NT2/D1 (cell line): ENCODE measurements around the gene NDFIP1.

Source experiments
- DNase-seq: peaks from one replicate; pipeline ENCODE4 v3.0.0-alpha.2; 2011; ENCODE audit warnings: low read depth, low spot score
- H3K27me3 ChIP-seq: 2 replicates; pipeline ENCODE4 v1.6.0; 2011; ENCODE audit warnings: mild to moderate bottlenecking; ENCODE audit not compliant: insufficient read length, insufficient read depth
- H3K36me3 ChIP-seq: 2 replicates; pipeline ENCODE4 v1.6.1; 2011; ENCODE audit warnings: mild to moderate bottlenecking, low read length, mixed read lengths; ENCODE audit not compliant: insufficient read depth, insufficient read length
- H3K4me1 ChIP-seq: 2 replicates; pipeline ENCODE4 v1.5.1; 2011; ENCODE audit not compliant: insufficient read depth, insufficient read length
- H3K4me3 ChIP-seq: 2 replicates; pipeline ENCODE4 v1.5.1; 2011; ENCODE audit warnings: low read depth; ENCODE audit not compliant: insufficient read length
- H3K9ac ChIP-seq: 2 replicates; pipeline ENCODE4 v1.6.0; 2011; ENCODE audit warnings: low read depth; ENCODE audit not compliant: insufficient read length
- H3K9me3 ChIP-seq: 2 replicates; pipeline ENCODE4 v1.5.1; 2011; ENCODE audit warnings: mild to moderate bottlenecking, low read length; ENCODE audit not compliant: insufficient read depth
- SUZ12 ChIP-seq: IDR thresholded peaks from 2 replicates; pipeline ENCODE4 v1.6.1; 2011; ENCODE audit not compliant: insufficient read length, insufficient read depth; ENCODE audit errors: extremely low read depth
- YY1 ChIP-seq: IDR thresholded peaks from 2 replicates; pipeline ENCODE4 v1.6.1; 2011; ENCODE audit not compliant: insufficient read length, insufficient read depth
- ZNF274 ChIP-seq: IDR thresholded peaks from 2 replicates; pipeline ENCODE4 v1.6.1; 2011; ENCODE audit warnings: mild to moderate bottlenecking, low read depth, low read length

Gene NDFIP1

DNA sequence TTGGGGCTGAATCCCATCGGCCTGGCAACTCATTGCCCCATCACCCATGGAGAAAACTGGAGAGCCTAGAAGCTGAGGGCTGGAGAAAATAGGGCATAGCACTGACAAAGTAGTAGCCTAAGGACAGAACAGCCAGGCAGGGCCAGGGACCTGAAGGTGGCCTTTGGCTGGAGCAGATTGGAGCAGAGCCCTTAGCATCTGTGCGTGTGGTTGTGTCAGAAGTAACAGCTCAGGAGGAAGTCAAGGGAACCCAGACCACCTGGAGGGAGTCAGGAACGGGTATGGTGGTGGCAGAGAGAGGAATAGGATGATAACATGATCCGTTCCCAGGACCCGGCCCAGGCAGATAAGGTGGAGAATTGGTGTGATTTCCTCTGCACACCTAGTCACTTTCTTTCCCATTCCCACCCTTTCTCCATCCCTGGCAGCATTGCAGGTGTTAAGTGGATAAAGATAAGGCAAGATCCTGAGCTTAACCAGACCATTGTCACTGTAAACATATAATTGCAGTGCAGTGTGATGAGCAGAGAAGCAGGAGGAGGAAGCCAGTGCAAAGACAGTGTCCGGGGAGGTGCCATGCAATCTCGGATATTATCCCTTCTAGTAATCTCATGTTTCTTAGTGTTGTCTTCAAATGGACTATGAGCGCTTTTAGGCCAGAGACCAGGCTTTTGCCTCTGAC is 67.0 kb downstream of the NDFIP1 start:
- no peak for DNase-seq
- peaks cover 4% of the 10 kb centered on the region for H3K4me1 ChIP-seq
- H3K9ac ChIP-seq, result no peak overlapping the region
- no peaks in the 10 kb centered on the region for H3K27me3 ChIP-seq
- TF ChIP-seq YY1 (no peak), SUZ12 (no peak), ZNF274 (no peak)
- H3K9me3 ChIP-seq, result no peaks in the 10 kb centered on the region
- H3K4me3 ChIP-seq, result no peak overlapping the region
- no peaks in the 10 kb centered on the region for H3K36me3 ChIP-seq

DNA sequence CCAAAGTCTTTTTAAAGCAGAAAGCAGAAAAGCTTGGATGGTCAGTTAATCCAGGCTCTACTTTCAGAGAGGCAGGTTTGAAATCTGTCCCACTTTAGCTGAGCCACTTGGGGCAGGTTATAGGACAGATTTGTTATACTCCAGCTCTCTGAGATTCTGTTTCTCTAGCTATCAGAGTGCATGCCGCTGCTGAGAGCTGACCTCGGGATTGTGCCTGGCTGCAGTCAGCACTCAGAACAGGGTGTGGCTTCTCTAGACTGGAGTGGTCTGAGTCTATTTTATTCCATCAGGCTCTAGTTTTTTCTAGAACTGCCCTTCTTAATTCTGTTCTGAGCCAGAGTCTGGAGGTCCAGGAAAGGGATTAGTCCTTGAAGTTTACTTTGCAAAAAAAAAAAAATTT is 67.7 kb downstream of the NDFIP1 start:
- TF ChIP-seq SUZ12, result no peak
- TF ChIP-seq YY1, result no peak
- TF ChIP-seq ZNF274, result no peak
- H3K9ac ChIP-seq, result no peak overlapping the region
- DNase-seq, result no peak

DNA sequence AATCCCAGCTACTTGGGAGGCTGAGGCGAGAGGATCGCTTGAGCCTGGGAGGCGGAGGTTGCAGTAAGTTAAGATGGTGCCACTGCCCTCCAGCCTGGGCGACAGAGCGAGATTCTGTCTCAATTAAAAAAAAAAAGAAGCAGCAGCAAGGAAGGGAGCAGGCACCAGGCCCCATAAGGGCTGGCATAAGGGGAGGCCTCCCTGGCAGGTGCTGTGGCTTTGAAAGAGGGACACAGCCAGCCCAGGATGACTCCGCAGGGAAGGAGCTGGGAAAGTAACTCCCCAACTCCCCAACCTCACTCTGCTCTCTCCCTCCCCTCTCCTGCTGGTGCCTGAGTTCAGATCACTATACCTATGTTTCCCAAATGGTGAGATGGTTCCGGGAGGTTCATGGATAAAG is 70.1 kb downstream of the NDFIP1 start:
- peaks cover 4% of the 10 kb centered on the region for H3K4me1 ChIP-seq
- no peak overlapping the region for H3K4me3 ChIP-seq
- H3K27me3 ChIP-seq, result no peaks in the 10 kb centered on the region
- DNase-seq, result no peak
- no peaks in the 10 kb centered on the region for H3K36me3 ChIP-seq
- TF ChIP-seq SUZ12 (no peak), ZNF274 (no peak), YY1 (no peak)
- H3K9ac ChIP-seq, result no peak overlapping the region
- no peaks in the 10 kb centered on the region for H3K9me3 ChIP-seq

More for the DNA sequence above, 67.7 kb downstream of the NDFIP1 start:
- H3K9me3 ChIP-seq, result no peaks in the 10 kb centered on the region
- no peaks in the 10 kb centered on the region for H3K27me3 ChIP-seq
- peaks cover 4% of the 10 kb centered on the region for H3K4me1 ChIP-seq
- H3K36me3 ChIP-seq, result no peaks in the 10 kb centered on the region
- H3K4me3 ChIP-seq, result no peak overlapping the region

GRCh38 chr5:142179776-142180387 is 71.3 kb downstream of the NDFIP1 start:
- no peak for DNase-seq
- Histone ChIP-seq H3K27me3 (no peaks in the 10 kb centered on the region), H3K9ac (no peak overlapping the region), H3K36me3 (no peaks in the 10 kb centered on the region), H3K9me3 (no peaks in the 10 kb centered on the region), H3K4me1 (peaks cover 4% of the 10 kb centered on the region), H3K4me3 (no peak overlapping the region)
- TF ChIP-seq ZNF274, result no peak
- TF ChIP-seq YY1, result no peak
- TF ChIP-seq SUZ12, result no peak

- Histone ChIP-seq H3K27me3 (no peaks in the 10 kb centered on the region), H3K4me1 (peaks cover 5% of the 10 kb centered on the region), H3K4me3 (no peak overlapping the region), H3K36me3 (no peaks in the 10 kb centered on the region), H3K9ac (no peak overlapping the region), H3K9me3 (no peaks in the 10 kb centered on the region)
- TF ChIP-seq YY1 (no peak), SUZ12 (no peak), ZNF274 (no peak)
- no peak for DNase-seq
Observed at GRCh38 chr5:142181096-142181495, 72.5 kb downstream of the NDFIP1 start.

DNA sequence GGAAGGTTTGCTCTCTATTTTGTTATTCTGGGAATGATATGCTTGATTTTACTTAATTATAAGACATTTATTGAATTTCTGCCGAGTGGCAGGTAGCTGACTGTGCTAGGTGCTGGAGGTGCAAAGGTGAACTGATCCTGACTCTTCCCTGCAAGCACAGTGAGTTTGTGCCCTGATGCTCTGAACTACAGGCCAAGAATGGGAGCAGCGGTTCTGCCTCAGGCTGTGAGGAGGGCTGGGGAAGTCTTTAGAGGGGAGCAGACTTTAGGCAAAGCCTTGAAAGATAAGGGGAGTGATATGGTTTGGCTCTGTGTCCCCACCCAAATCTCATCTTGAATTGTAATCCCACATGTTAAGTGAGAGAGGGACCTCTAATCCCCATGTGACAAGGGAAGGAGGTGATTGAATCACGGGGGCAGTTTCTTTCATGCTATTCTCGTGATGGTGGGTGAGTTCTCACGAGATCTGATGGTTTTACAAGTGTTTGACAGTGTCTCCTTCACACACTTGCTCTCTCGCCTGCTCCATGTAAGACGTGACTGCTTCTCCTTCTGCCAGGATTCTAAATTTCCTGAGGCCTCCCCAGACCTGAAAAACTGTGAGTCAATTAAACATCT is 73.1 kb downstream of the NDFIP1 start:
- no peaks in the 10 kb centered on the region for H3K27me3 ChIP-seq
- H3K4me3 ChIP-seq, result no peak overlapping the region
- DNase-seq, result no peak
- H3K9me3 ChIP-seq, result no peaks in the 10 kb centered on the region
- no peak for TF ChIP-seq YY1
- no peak for TF ChIP-seq ZNF274
- no peak for TF ChIP-seq SUZ12
- no peak overlapping the region for H3K9ac ChIP-seq
- H3K4me1 ChIP-seq, result peaks cover 5% of the 10 kb centered on the region
- H3K36me3 ChIP-seq, result no peaks in the 10 kb centered on the region

GRCh38 chr5:142182840-142183239 is 74.3 kb downstream of the NDFIP1 start:
- H3K4me1 ChIP-seq, result peaks cover 10% of the 10 kb centered on the region
- H3K9me3 ChIP-seq, result no peaks in the 10 kb centered on the region
- H3K36me3 ChIP-seq, result no peaks in the 10 kb centered on the region
- no peak for DNase-seq
- no peak overlapping the region for H3K9ac ChIP-seq
- no peak overlapping the region for H3K4me3 ChIP-seq
- TF ChIP-seq SUZ12 (no peak), YY1 (no peak), ZNF274 (no peak)
- H3K27me3 ChIP-seq, result no peaks in the 10 kb centered on the region
